ENCODE results near the gene CBX4.
"Not testable (repeated sequence)": the region's sequence is repeated elsewhere in the genome, so short reads cannot be mapped to it uniquely, and the experiment has no call there.

Gene CBX4

GRCh38 chr17:79865351-79866210 lies 26.3 kb upstream of the CBX4 start:
- Mint-ChIP-seq H3K36me3 (no peaks in the 10 kb centered on the region), H3K27me3 (peaks cover 81% of the 10 kb centered on the region), H3K4me3 (no peak overlapping the region), H3K9me3 (no peaks in the 10 kb centered on the region), H3K4me1 (peaks cover 10% of the 10 kb centered on the region), H3K27ac (no peak overlapping the region)
- no peak for DNase-seq
- CTCF ChIA-PET, result interaction anchor here (1.1 to 1.2 kb wide), 2 partner anchors 105 to 141 kb away, joined by 3 read pairs; no protein-coding TSS in a partner anchor

DNA sequence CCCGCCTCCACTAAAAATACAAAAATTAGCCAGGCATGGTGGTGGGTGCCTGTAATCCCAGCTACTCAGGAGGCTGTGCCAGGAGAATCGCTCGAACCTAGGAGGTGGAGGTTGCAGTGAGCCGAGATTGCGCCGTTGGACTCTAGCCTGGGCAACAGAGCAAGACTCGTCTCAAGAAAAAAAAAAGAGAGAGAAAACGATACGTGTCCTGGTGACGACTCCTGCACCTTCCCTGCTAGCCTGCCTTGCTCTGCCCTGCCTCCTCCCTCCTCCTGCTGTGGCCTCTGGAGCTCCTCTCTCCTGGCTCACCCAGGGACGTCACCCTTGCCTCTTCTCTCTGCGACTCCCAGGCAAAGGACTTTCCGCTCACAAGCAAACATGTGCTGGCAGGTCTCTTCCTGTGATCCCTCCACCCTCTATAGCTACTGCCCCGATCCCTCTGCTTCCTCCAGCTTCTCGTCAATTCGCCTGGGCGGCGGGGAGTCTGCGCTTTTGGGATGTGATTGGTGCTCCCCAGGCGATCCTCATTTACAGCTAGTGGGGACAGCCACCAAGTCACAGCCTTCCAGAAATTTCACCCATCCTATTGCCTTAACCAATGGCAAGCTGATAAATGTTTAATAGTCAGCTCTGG lies 25.5 kb upstream of the CBX4 start:
- Mint-ChIP-seq H3K27me3 (peaks cover 80% of the 10 kb centered on the region), H3K36me3 (no peaks in the 10 kb centered on the region)

DNA sequence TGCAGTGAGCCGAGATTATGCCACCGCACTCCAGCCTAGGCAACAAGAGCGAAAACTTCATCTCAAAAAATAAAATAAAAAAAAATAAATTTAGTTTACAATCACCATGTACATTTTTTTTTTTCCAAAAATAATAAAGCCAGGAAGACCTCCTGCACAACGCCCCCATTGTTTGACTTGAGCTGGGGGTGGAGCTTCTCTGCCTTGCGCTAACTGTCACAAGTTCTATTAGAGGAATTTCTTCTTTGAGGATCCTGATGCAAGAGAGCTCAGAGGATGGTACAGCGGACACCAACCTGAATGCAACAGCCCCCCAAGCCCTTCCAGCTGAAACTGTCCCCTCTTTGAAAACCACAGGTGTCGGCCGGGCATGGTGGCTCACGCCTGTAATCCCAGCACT lies 24.9 kb upstream of the CBX4 start:
- Mint-ChIP-seq H3K4me1 (peaks cover 10% of the 10 kb centered on the region), H3K9me3 (no peaks in the 10 kb centered on the region), H3K27me3 (peaks cover 76% of the 10 kb centered on the region), H3K36me3 (no peaks in the 10 kb centered on the region), H3K4me3 (no peak overlapping the region), H3K27ac (no peak overlapping the region)
- no peak for DNase-seq
- CTCF ChIA-PET, result interaction anchor here (0.8 to 1.1 kb wide), 2 partner anchors 9 to 142 kb away, joined by 3 read pairs; no protein-coding TSS in a partner anchor

More for the DNA sequence above, 25.5 kb upstream of the CBX4 start:
- peaks cover 10% of the 10 kb centered on the region for H3K4me1 Mint-ChIP-seq
- no peaks in the 10 kb centered on the region for H3K9me3 Mint-ChIP-seq
- H3K27ac Mint-ChIP-seq, result no peak overlapping the region
- DNase-seq, result no peak
- CTCF ChIA-PET, result interaction anchor here (0.8 to 1.1 kb wide), 2 partner anchors 8 to 142 kb away, joined by 3 read pairs; no protein-coding TSS in a partner anchor
- H3K4me3 Mint-ChIP-seq, result no peak overlapping the region

DNA sequence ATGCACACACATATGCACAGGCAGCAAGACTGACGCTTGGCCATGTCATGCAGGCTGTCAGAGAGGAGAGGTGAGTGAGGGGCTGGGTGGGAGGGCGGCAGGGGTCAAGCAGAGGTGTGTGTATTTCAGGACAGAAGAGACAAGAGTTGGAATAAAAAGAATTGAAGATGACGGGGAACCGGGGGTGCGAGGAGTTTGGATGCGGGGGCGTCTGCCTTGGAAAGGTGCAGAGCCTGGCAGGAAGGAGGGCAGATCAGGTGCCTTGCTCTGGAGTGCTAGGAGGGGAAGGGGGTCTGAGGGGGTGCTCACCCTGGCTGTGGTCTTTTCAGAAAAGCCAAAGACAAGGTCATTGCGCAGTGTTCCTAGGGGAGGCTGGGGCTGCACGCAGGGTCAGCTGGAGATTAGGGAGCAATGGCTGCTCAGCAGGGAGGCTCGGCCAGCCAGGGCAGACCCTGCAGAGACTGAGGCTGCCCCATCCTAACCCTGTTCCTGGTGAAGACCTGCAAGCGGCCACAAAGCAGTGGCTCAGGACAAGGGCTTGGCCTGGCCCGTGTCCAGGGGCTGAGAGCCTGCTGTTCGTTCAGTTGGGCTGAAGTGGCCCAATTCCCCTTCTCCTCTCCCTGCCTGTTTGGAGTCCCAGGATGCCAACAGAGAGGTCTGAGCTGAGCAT lies 23.7 kb upstream of the CBX4 start:
- DNase-seq, result no peak
- Mint-ChIP-seq H3K27me3 (peaks cover 73% of the 10 kb centered on the region), H3K4me3 (no peak overlapping the region), H3K9me3 (no peaks in the 10 kb centered on the region), H3K27ac (no peak overlapping the region), H3K4me1 (peaks cover 10% of the 10 kb centered on the region), H3K36me3 (no peaks in the 10 kb centered on the region)
- CTCF ChIA-PET, result no interaction called here

- H3K36me3 Mint-ChIP-seq, result no peaks in the 10 kb centered on the region
- peaks cover 9% of the 10 kb centered on the region for H3K4me1 Mint-ChIP-seq
- CTCF ChIA-PET, result no interaction called here
- H3K9me3 Mint-ChIP-seq, result no peaks in the 10 kb centered on the region
- no peak overlapping the region for H3K4me3 Mint-ChIP-seq
- DNase-seq, result no peak
- no peak overlapping the region for H3K27ac Mint-ChIP-seq
- H3K27me3 Mint-ChIP-seq, result peaks cover 73% of the 10 kb centered on the region
Measured at GRCh38 chr17:79862238-79862637, 23.0 kb upstream of the CBX4 start.

DNA sequence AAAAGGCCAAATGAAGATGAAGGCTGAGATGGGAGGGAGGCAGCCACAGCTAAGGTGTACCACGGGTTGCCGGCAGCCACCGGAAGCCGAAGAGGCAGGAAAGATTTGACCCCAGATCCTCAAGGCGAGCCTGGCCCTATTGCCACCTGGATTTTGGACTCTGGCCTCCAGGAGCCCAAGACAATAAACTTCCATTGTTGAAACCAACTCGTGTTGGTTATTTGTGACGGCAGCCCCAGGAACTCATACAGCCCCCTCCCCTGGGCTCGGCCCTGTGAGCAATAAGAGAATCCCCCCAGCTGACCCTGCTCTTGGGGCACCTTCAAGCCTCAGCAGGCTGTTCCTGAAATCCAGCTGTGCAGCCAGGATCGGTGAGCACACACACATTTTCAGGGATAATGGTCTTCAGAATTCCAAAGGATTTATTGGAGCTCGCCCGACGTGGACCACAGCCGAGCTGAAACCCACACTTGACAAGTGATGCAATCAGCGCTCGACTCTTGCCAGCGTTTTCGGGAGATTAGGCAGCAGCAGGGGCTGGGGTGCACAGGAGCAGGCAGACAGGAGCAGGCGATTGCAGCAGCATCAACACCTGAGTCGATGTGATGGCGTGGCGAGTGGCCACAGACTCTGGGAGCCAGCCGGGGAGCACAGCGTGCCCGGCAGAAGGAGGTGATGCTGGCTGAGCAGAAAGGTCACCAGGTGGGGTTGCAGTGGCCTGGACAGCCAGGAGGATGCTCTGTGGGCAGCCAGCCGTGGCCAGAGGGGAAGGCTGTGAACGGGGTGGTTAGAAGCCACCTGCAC lies 22.4 kb upstream of the CBX4 start:
- no peak for DNase-seq
- Mint-ChIP-seq H3K4me1 (peaks cover 5% of the 10 kb centered on the region), H3K27me3 (peaks cover 74% of the 10 kb centered on the region), H3K36me3 (no peaks in the 10 kb centered on the region), H3K9me3 (no peaks in the 10 kb centered on the region), H3K4me3 (no peak overlapping the region), H3K27ac (peak overlapping the region; percentile 42)
- CTCF ChIA-PET, result no interaction called here

- DNase-seq, result no peak
- Mint-ChIP-seq H3K36me3 (no peaks in the 10 kb centered on the region), H3K27me3 (peaks cover 80% of the 10 kb centered on the region), H3K4me3 (no peak overlapping the region), H3K9me3 (no peaks in the 10 kb centered on the region), H3K4me1 (no peaks in the 10 kb centered on the region), H3K27ac (no peak overlapping the region)
- CTCF ChIA-PET, result no interaction called here
Measured at GRCh38 chr17:79859676-79860615, 20.7 kb upstream of the CBX4 start.

DNA sequence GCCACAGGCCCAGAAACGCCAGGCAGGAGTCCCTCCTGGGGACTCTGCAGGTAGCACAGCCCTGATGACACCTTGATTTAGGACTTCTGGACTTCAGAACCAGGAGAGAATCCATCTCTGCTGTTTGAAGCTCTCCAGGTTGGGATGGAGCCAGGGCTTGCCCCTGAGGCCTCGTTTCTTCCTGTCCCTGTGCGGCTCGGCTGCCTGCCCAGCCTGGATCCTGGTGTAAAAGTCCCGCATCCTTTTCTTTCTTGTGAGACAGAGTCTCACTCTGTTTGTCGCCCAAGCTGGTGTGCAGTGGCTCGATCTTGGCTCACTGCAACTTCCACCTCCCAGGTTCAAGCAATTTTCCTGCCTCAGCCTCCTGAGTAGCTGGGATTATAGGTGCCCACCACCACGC lies 17.9 kb upstream of the CBX4 start:
- Mint-ChIP-seq H3K36me3 (no peaks in the 10 kb centered on the region), H3K4me3 (no peak overlapping the region), H3K9me3 (no peaks in the 10 kb centered on the region), H3K4me1 (peaks cover 12% of the 10 kb centered on the region), H3K27me3 (peaks cover 68% of the 10 kb centered on the region), H3K27ac (no peak overlapping the region)
- no peak for DNase-seq
- CTCF ChIA-PET, result interaction anchor here (0.6 kb wide), 1 partner anchor 144 kb away, joined by 3 read pairs; no protein-coding TSS in a partner anchor

DNA sequence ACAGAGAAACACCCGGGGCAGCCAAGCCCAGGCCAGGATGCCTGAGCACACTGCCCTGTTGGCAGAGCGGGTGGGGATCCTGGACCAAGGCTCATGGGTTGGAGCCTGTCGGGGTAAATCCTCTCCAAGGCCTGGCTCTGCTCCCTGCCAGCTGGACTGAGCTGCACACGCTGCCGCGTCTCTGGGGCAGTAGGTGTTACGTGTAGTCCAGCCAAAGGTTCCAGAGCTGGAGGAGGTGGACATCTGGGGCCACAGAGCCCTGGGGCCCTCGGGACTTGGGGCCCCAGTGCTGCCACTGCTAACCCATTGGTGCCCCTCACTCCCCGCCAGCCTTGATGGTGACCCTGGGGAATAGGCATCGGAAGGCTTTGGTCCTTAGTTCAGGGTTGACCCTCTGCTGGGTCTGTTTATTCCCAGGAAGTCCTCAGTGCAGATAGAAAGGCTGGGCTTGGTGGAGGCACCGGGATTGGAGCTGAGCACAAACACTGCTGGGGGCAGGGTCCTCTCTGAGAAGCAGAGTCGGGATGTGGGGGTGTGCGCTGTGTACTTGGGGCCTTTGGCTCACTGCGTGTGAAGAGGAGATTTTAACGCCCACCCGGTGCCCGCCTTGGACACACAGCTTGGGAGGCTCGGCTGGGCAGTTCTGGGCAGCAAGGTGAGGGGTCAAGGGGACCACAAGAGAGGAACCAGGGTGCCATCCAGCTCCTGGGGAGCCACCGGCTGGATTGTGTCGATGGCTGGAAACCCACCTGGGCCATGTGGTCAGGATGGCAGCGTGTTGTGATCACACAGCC lies 16.3 kb upstream of the CBX4 start:
- CTCF ChIA-PET, result interaction anchor here (1.3 to 1.4 kb wide), 2 partner anchors 11 to 111 kb away, joined by 3 read pairs; no protein-coding TSS in a partner anchor
- Mint-ChIP-seq H3K9me3 (no peaks in the 10 kb centered on the region), H3K27ac (no peak overlapping the region), H3K4me3 (no peak overlapping the region), H3K36me3 (no peaks in the 10 kb centered on the region), H3K4me1 (peaks cover 13% of the 10 kb centered on the region), H3K27me3 (peaks cover 63% of the 10 kb centered on the region)
- DNase-seq, result no peak

DNA sequence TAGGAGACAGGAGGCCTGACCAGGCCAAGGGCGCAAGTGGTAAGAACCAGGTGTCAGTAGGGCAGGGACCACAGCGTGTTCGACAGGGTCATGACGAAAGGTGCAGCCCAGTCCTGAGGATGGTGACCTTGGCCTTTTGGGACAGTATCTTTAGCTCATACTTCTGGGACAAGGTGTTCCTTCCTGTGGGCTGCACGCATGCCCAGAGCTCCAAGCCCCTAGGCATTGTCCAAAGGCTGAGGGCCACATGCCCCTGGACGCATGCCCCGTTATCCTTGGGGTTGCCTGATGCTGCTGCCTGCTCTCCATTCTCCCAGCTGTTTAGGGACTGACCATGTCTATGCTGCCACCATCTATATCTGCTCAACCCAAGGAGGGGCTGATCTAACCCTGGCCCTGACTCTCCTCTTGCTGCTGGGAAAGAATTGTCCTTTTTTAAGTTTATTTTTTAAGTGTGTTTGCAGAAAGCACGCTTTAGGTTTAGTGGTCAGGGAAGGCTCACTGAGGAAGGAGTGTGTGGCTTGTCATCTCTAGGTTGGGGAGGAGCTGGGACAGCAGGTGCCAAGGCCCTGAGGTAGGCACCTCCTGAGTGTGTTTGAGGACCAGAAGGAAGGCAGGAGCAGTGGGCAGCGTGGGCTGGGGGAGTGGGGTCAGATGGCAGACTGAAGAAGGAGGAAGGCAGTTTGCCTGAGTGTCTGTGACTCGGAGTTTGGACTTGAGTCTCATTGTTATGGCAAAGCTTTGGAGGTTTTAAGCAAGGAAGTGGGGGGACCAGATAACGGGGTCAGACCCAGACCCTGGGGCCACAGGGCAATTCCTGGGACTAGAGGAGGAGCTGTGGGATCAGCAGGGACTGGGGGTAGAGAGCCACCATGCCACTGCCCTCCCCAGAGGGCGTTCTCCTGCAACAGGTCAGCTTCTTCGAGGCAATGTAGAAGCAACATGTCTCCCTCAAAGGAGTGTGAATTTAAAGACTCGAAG lies 15.1 kb upstream of the CBX4 start:
- Mint-ChIP-seq H3K4me1 (peaks cover 13% of the 10 kb centered on the region), H3K27ac (peak overlapping the region; percentile 49), H3K36me3 (no peaks in the 10 kb centered on the region), H3K27me3 (peaks cover 71% of the 10 kb centered on the region), H3K4me3 (no peak overlapping the region), H3K9me3 (no peaks in the 10 kb centered on the region)
- no peak for DNase-seq
- CTCF ChIA-PET, result interaction anchor here (1.3 to 1.4 kb wide), 2 partner anchors 10 to 110 kb away, joined by 3 read pairs; no protein-coding TSS in a partner anchor

GRCh38 chr17:79853168-79853567 lies 13.9 kb upstream of the CBX4 start:
- H3K4me3 Mint-ChIP-seq, H3K27ac Mint-ChIP-seq, DNase-seq, H3K36me3 Mint-ChIP-seq, H3K9me3 Mint-ChIP-seq: not testable (repeated sequence)
- CTCF ChIA-PET, result interaction anchor here (1.2 kb wide), 1 partner anchor 45 kb away, joined by 4 read pairs; no protein-coding TSS in a partner anchor
- Mint-ChIP-seq H3K27me3 (peaks cover 74% of the 10 kb centered on the region), H3K4me1 (peaks cover 13% of the 10 kb centered on the region)
